Calu3 (cell line): Measurements from ENCODE around the gene XRRA1. TPM values are rescaled to one million over a fixed set of nuclear protein-coding genes. Genes with fewer than 3 reads are reported as not detected.

Experiments used
- BruUV-seq: library from RNA; stranded (reverse); fragments of 400-500 nt; replicated peaks from 2 replicates; lab custom pipeline; 2021; lab: Mats Ljungman, UMichigan
- CTCF ChIA-PET: fragments of 300-600 bp; sonication (Branson Sonifier 250); formaldehyde crosslinking; loops from one replicate; lab custom pipeline; 2022; ENCODE audit warnings: antibody characterized with exemption; lab: Charles Lee
- DNase-seq: peaks from one replicate; pipeline ENCODE4 v3.0.0; 2022
- H3K27ac Mint-ChIP-seq: one replicate; pipeline ENCODE4 v1.8.0; 2022; ENCODE audit warnings: mixed read lengths; ENCODE audit not compliant: unreplicated experiment
- H3K27me3 Mint-ChIP-seq: one replicate; pipeline ENCODE4 v1.8.0; 2022; ENCODE audit warnings: mixed read lengths; ENCODE audit not compliant: unreplicated experiment
- H3K36me3 Mint-ChIP-seq: one replicate; pipeline ENCODE4 v1.8.0; 2022; ENCODE audit warnings: mild to moderate bottlenecking, moderate library complexity, mixed read lengths; ENCODE audit not compliant: insufficient read depth, unreplicated experiment
- H3K4me1 Mint-ChIP-seq: one replicate; pipeline ENCODE4 v1.8.0; 2022; ENCODE audit warnings: mild to moderate bottlenecking, low read depth, mixed read lengths; ENCODE audit not compliant: unreplicated experiment
- H3K4me3 Mint-ChIP-seq: one replicate; pipeline ENCODE4 v1.8.0; 2022; ENCODE audit warnings: mild to moderate bottlenecking, low read depth, moderate library complexity, mixed read lengths; ENCODE audit not compliant: unreplicated experiment
- H3K9me3 Mint-ChIP-seq: one replicate; pipeline ENCODE4 v1.8.0; 2022; ENCODE audit warnings: low read depth, mixed read lengths; ENCODE audit not compliant: unreplicated experiment
- intact Hi-C: fragments of 100-400 bp; cut with micrococcal nuclease; formaldehyde crosslinking; loops from one replicate; pipeline ENCODE4 v1.10.0; 2022; ENCODE audit not compliant: unreplicated experiment
- total RNA-seq: library from RNA; stranded (reverse); gene quantifications from 2 replicates; pipeline ENCODE4 v1.2.3, GENCODE V29; 2022
- TF ChIP-seq, protein P1 (sequence below): fragments of 200-600 bp; IDR thresholded peaks from one replicate; pipeline ENCODE4 v1.8.0; 2022; ENCODE audit warnings: antibody characterized with exemption; ENCODE audit not compliant: unreplicated experiment

Gene XRRA1
- total RNA-seq, 1 experiment from 2014 or later: 20.1 TPM

- Mint-ChIP-seq H3K36me3 (no peaks in the 10 kb centered on the region), H3K4me1 (no peaks in the 10 kb centered on the region), H3K27me3 (no peaks in the 10 kb centered on the region), H3K27ac (no peak overlapping the region), H3K9me3 (no peaks in the 10 kb centered on the region), H3K4me3 (no peak overlapping the region)
- CTCF ChIA-PET: interaction anchor here (2.6 kb wide), 1 partner anchor 98 kb away, joined by 5 read pairs; no protein-coding TSS in a partner anchor
- no peak for DNase-seq
- TF ChIP-seq, protein P1, sequence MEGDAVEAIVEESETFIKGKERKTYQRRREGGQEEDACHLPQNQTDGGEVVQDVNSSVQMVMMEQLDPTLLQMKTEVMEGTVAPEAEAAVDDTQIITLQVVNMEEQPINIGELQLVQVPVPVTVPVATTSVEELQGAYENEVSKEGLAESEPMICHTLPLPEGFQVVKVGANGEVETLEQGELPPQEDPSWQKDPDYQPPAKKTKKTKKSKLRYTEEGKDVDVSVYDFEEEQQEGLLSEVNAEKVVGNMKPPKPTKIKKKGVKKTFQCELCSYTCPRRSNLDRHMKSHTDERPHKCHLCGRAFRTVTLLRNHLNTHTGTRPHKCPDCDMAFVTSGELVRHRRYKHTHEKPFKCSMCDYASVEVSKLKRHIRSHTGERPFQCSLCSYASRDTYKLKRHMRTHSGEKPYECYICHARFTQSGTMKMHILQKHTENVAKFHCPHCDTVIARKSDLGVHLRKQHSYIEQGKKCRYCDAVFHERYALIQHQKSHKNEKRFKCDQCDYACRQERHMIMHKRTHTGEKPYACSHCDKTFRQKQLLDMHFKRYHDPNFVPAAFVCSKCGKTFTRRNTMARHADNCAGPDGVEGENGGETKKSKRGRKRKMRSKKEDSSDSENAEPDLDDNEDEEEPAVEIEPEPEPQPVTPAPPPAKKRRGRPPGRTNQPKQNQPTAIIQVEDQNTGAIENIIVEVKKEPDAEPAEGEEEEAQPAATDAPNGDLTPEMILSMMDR: no peak
- intact Hi-C loops: loop anchor here (5.0 kb wide), 1 partner anchor 107 kb away; no protein-coding TSS in a partner anchor
- no TSS peak for BruUV-seq
Measured at GRCh38 chr11:74925281-74925680, 23.6 kb downstream of the XRRA1 start.

DNA sequence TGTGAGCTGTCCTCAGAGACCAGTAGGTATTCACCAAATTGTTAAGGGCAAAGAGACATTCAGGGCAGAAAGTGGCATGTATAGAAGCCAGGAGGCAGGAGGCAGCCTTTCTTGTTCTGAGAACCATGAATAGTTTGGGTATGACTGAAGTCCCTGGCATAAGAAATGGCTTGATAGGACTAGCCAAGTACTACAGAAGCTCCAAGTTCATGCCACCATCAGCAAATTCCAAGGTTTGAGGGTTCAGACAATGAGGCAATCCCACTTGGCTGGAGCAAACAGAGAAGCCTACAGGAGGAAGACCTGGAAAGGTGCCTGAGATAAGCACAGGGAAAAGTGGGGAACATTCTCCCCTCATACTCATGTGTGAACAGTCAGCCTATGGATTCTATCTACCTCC lies 25.8 kb downstream of the XRRA1 start:
- intact Hi-C loops: no loop called here
- Mint-ChIP-seq H3K9me3 (no peaks in the 10 kb centered on the region), H3K4me1 (no peaks in the 10 kb centered on the region), H3K27ac (no peak overlapping the region), H3K4me3 (no peak overlapping the region), H3K36me3 (peaks cover 4% of the 10 kb centered on the region), H3K27me3 (no peaks in the 10 kb centered on the region)
- TF ChIP-seq, protein P1: no peak
- no TSS peak for BruUV-seq
- no peak for DNase-seq
- CTCF ChIA-PET: interaction anchor here (2.6 kb wide), 1 partner anchor 100 kb away, joined by 5 read pairs; no protein-coding TSS in a partner anchor

DNA sequence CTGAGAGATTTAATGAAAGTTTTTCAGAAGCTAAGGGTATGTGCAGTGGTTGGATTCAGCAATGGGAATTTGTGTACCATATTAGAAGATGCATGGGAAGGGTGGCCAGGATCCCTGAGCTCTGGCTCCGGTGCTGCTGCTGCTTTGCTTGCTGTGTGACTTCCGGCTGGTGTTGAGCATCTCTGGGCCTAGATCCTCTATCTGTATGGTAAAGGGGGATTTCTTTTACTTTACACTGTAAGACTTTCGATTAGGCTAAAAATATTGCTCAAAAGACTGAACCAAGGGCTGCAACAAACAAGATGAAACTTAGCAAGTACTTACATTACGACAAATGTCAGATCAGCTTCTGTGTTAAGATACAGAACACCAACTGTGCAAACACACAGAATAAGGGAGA lies 39.1 kb downstream of the XRRA1 start:
- Mint-ChIP-seq H3K4me1 (no peaks in the 10 kb centered on the region), H3K27me3 (no peaks in the 10 kb centered on the region), H3K9me3 (no peaks in the 10 kb centered on the region), H3K4me3 (no peak overlapping the region), H3K36me3 (peaks cover 5% of the 10 kb centered on the region), H3K27ac (no peak overlapping the region)
- CTCF ChIA-PET: no interaction called here
- no TSS peak for BruUV-seq
- DNase-seq: no peak
- TF ChIP-seq, protein P1: no peak
- intact Hi-C loops: no loop called here

- CTCF ChIA-PET: no interaction called here
- TF ChIP-seq, protein P1: no peak
- no TSS peak for BruUV-seq
Measured at GRCh38 chr11:74909385-74909784, 39.5 kb downstream of the XRRA1 start.

More at GRCh38 chr11:74909385-74909784, 39.5 kb downstream of the XRRA1 start:
- intact Hi-C loops: no loop called here
- no peak for DNase-seq
- H3K36me3 Mint-ChIP-seq: peaks cover 5% of the 10 kb centered on the region
- no peaks in the 10 kb centered on the region for H3K4me1 Mint-ChIP-seq
- H3K27ac Mint-ChIP-seq: no peak overlapping the region
- H3K4me3 Mint-ChIP-seq: no peak overlapping the region
- no peaks in the 10 kb centered on the region for H3K27me3 Mint-ChIP-seq
- no peaks in the 10 kb centered on the region for H3K9me3 Mint-ChIP-seq
